HG03439 (cell line): Measurements from ENCODE around the gene TTLL11.

ENCODE experiments used
- ATAC-seq: cut with Tn5 transposase; IDR thresholded peaks from one replicate; pipeline ENCODE4 v1.9.1; 2021; ENCODE audit warnings: mild to moderate bottlenecking, moderate library complexity; ENCODE audit not compliant: unreplicated experiment

TTLL11 gene

GRCh38 chr9:121861501-121862180 is 231.5 kb downstream of the TTLL11 start:
- ATAC-seq, result no peak

- no peak for ATAC-seq
Observed at GRCh38 chr9:121860744-121861143, 232.4 kb downstream of the TTLL11 start.

GRCh38 chr9:121860213-121860612 is 232.9 kb downstream of the TTLL11 start:
- ATAC-seq, result no peak

- no peak for ATAC-seq
Observed at GRCh38 chr9:121859646-121860045, 233.5 kb downstream of the TTLL11 start.

- no peak for ATAC-seq
Observed at GRCh38 chr9:121858788-121859187, 234.3 kb downstream of the TTLL11 start.

- ATAC-seq, result no peak
Observed at GRCh38 chr9:121857928-121858327, 235.2 kb downstream of the TTLL11 start.

GRCh38 chr9:121855476-121855875 is 237.6 kb downstream of the TTLL11 start:
- ATAC-seq, result no peak

GRCh38 chr9:121853617-121854395 is 239.3 kb downstream of the TTLL11 start:
- ATAC-seq, result no peak

- no peak for ATAC-seq
Observed at GRCh38 chr9:121852651-121853616, 240.2 kb downstream of the TTLL11 start.

GRCh38 chr9:121852241-121852640 is 240.9 kb downstream of the TTLL11 start:
- ATAC-seq, result no peak

GRCh38 chr9:121851641-121852091 is 241.4 kb downstream of the TTLL11 start:
- no peak for ATAC-seq

- ATAC-seq, result no peak
Observed at GRCh38 chr9:121850366-121850765, 242.7 kb downstream of the TTLL11 start.

- no peak for ATAC-seq
Observed at GRCh38 chr9:121849554-121849953, 243.6 kb downstream of the TTLL11 start.

GRCh38 chr9:121844562-121844961 is 248.5 kb downstream of the TTLL11 start:
- ATAC-seq, result no peak

GRCh38 chr9:121844098-121844497 is 249.0 kb downstream of the TTLL11 start:
- ATAC-seq, result no peak

- ATAC-seq, result no peak
Observed at GRCh38 chr9:121842612-121842978, 250.5 kb downstream of the TTLL11 start.

- no peak for ATAC-seq
Observed at GRCh38 chr9:121841771-121842611, 251.1 kb downstream of the TTLL11 start.

- no peak for ATAC-seq
Observed at GRCh38 chr9:121840838-121841760, 252.0 kb downstream of the TTLL11 start.
